Neural cell (in vitro differentiated cells): Measurements from ENCODE around the gene RAD51B. TPM values are rescaled to one million over a fixed set of nuclear protein-coding genes. Genes with fewer than 3 reads are reported as not detected.

Experiments used
- H2AFZ ChIP-seq: fragments of 200-600, 300-800 bp; sonication (generic), shearing (Covaris generic); 2 replicates; pipeline ENCODE4 v1.6.0; 2014; ENCODE audit warnings: low read depth, mild to moderate bottlenecking, antibody characterized with exemption, low read length, moderate library complexity
- H3F3A ChIP-seq: fragments of 200-600 bp; shearing (Covaris generic); 2 replicates; pipeline ENCODE4 v1.6.1; 2016; ENCODE audit warnings: mild to moderate bottlenecking, moderate library complexity, mixed read lengths, antibody characterized with exemption, low read length; ENCODE audit not compliant: insufficient read depth, poor library complexity, severe bottlenecking
- H3K27ac ChIP-seq: fragments of 200-600, 300-800 bp; sonication (generic), shearing (Covaris generic); 2 replicates; pipeline ENCODE4 v1.5.1; 2014; ENCODE audit warnings: mild to moderate bottlenecking, low read length, moderate library complexity
- H3K27me3 ChIP-seq: fragments of 300-800, 200-600 bp; sonication (generic), shearing (Covaris generic); 2 replicates; pipeline ENCODE4 v1.6.0; 2014; ENCODE audit warnings: mild to moderate bottlenecking, low read depth, low read length, moderate library complexity; ENCODE audit not compliant: insufficient read depth
- H3K36me3 ChIP-seq: fragments of 300-800, 200-600 bp; sonication (generic), shearing (Covaris generic); 2 replicates; pipeline ENCODE4 v1.5.1; 2014; ENCODE audit warnings: mild to moderate bottlenecking, antibody characterized with exemption, low read length, moderate library complexity; ENCODE audit not compliant: insufficient read depth
- H3K4me2 ChIP-seq: fragments of 300-800, 200-600 bp; sonication (generic), shearing (Covaris generic); 2 replicates; pipeline ENCODE4 v1.6.0; 2014; ENCODE audit warnings: mild to moderate bottlenecking, low read length
- H3K4me3 ChIP-seq: fragments of 300-800, 200-600 bp; sonication (generic), shearing (Covaris generic); 2 replicates; pipeline ENCODE4 v1.5.1; 2014; ENCODE audit warnings: mild to moderate bottlenecking, low read length, moderate library complexity
- H3K79me2 ChIP-seq: fragments of 200-600 bp; shearing (Covaris generic); replicated peaks from 2 replicates; pipeline ENCODE4 v1.6.0; 2014; ENCODE audit warnings: mild to moderate bottlenecking, low read length, moderate library complexity; ENCODE audit not compliant: insufficient read depth
- H3K9ac ChIP-seq: fragments of 300-800, 200-600 bp; sonication (generic), shearing (Covaris generic); 2 replicates; pipeline ENCODE4 v1.6.1; 2016; ENCODE audit warnings: mild to moderate bottlenecking, low read length, mixed read lengths
- H3K9me2 ChIP-seq: fragments of 200-600 bp; shearing (Covaris generic); 2 replicates; pipeline ENCODE4 v1.6.1; 2016; ENCODE audit warnings: mild to moderate bottlenecking, low read length, mixed read lengths; ENCODE audit not compliant: insufficient read depth
- H3K9me3 ChIP-seq: fragments of 200-600, 300-800 bp; sonication (generic), shearing (Covaris generic); 2 replicates; pipeline ENCODE4 v1.6.1; 2016; ENCODE audit warnings: mild to moderate bottlenecking, mixed run types, low read length, moderate library complexity, mixed read lengths
- H4K20me1 ChIP-seq: fragments of 200-600 bp; shearing (Covaris generic); 2 replicates; pipeline ENCODE4 v1.6.1; 2016; ENCODE audit warnings: mild to moderate bottlenecking, mixed run types; ENCODE audit not compliant: insufficient read depth
- CTCF ChIP-seq: fragments of 450-650 bp; IDR thresholded peaks from 2 replicates; pipeline ENCODE4 v1.5.1; 2014; ENCODE audit warnings: antibody characterized with exemption, mild to moderate bottlenecking, moderate library complexity; ENCODE audit not compliant: poor library complexity, severe bottlenecking
- EP300 ChIP-seq: fragments of 450-650 bp; conservative IDR thresholded peaks from 2 replicates; pipeline ENCODE4 v1.6.1; 2014; ENCODE audit warnings: antibody characterized with exemption, mild to moderate bottlenecking, moderate library complexity; ENCODE audit not compliant: poor library complexity, severe bottlenecking
- EZH2 ChIP-seq: fragments of 200-600, 300-800 bp; shearing (Covaris generic), sonication (generic); IDR thresholded peaks from 2 replicates; pipeline ENCODE4 v1.6.1; 2014; ENCODE audit warnings: antibody characterized with exemption, low read length, borderline replicate concordance, mild to moderate bottlenecking; ENCODE audit not compliant: insufficient read depth, poor library complexity, severe bottlenecking
- MXI1 ChIP-seq: fragments of 450-650 bp; conservative IDR thresholded peaks from 2 replicates; pipeline ENCODE4 v1.6.1; 2014; ENCODE audit warnings: antibody characterized with exemption, mild to moderate bottlenecking; ENCODE audit not compliant: poor library complexity, severe bottlenecking
- POLR2AphosphoS5 ChIP-seq: IDR thresholded peaks from 2 replicates; pipeline ENCODE4 v1.6.1; 2012
- RAD21 ChIP-seq: fragments of 450-650 bp; conservative IDR thresholded peaks from 2 replicates; pipeline ENCODE4 v1.6.1; 2014; ENCODE audit warnings: antibody characterized with exemption, mild to moderate bottlenecking, moderate library complexity
- REST ChIP-seq: IDR thresholded peaks from 2 replicates; pipeline ENCODE4 v1.6.1; 2012; ENCODE audit warnings: borderline replicate concordance
- SMC3 ChIP-seq: fragments of 450-650 bp; conservative IDR thresholded peaks from 2 replicates; pipeline ENCODE4 v1.6.1; 2014; ENCODE audit warnings: antibody characterized with exemption, mild to moderate bottlenecking, moderate library complexity; ENCODE audit not compliant: poor library complexity
- TAF1 ChIP-seq: IDR thresholded peaks from 2 replicates; pipeline ENCODE4 v1.6.1; 2012; ENCODE audit warnings: low read depth
- polyA plus RNA-seq: library from polyadenylated mRNA; depleted of rRNA; stranded (reverse); fragments of >200 nt; gene quantifications from 2 replicates; pipeline ENCODE4 v1.2.3, GENCODE V29; 2014

RAD51B gene
- polyA plus RNA-seq, 1 donor from 2014 or later: 3.1 TPM

- Histone ChIP-seq H2AFZ (no peak overlapping the region), H3K9ac (no peak overlapping the region), H3K9me2 (no peaks in the 10 kb centered on the region), H3K27me3 (no peaks in the 10 kb centered on the region), H3K4me2 (no peak overlapping the region), H3K27ac (no peak overlapping the region), H3K9me3 (no peaks in the 10 kb centered on the region), H3F3A (no peaks in the 10 kb centered on the region), H4K20me1 (no peaks in the 10 kb centered on the region), H3K4me3 (no peak overlapping the region), H3K79me2 (no peaks in the 10 kb centered on the region), H3K36me3 (no peaks in the 10 kb centered on the region)
- TF ChIP-seq EZH2 (no peak), EP300 (no peak), REST (no peak), POLR2AphosphoS5 (no peak), CTCF (no peak), MXI1 (no peak), TAF1 (no peak), RAD21 (no peak), SMC3 (no peak)
Measured at GRCh38 chr14:68109132-68109900, 289.7 kb downstream of the RAD51B start.

- Histone ChIP-seq H3K9ac (no peak overlapping the region), H3K79me2 (no peaks in the 10 kb centered on the region), H3F3A (no peaks in the 10 kb centered on the region), H2AFZ (no peak overlapping the region), H3K4me3 (no peak overlapping the region), H3K9me2 (no peaks in the 10 kb centered on the region), H3K36me3 (no peaks in the 10 kb centered on the region), H3K27me3 (no peaks in the 10 kb centered on the region), H3K4me2 (no peak overlapping the region), H3K27ac (no peak overlapping the region), H3K9me3 (no peaks in the 10 kb centered on the region), H4K20me1 (no peaks in the 10 kb centered on the region)
- TF ChIP-seq EP300: no peak
- no peak for TF ChIP-seq EZH2
- no peak for TF ChIP-seq CTCF
Measured at GRCh38 chr14:68111097-68111852, 291.7 kb downstream of the RAD51B start.
